ENCODE results near the gene CLEC10A. TPM values are rescaled to one million over a fixed set of nuclear protein-coding genes. Genes with fewer than 3 reads are reported as not detected.

Gene CLEC10A
- total RNA-seq, 2 donors from 2014 or later, result 0.40 to 7.1 TPM

DNA sequence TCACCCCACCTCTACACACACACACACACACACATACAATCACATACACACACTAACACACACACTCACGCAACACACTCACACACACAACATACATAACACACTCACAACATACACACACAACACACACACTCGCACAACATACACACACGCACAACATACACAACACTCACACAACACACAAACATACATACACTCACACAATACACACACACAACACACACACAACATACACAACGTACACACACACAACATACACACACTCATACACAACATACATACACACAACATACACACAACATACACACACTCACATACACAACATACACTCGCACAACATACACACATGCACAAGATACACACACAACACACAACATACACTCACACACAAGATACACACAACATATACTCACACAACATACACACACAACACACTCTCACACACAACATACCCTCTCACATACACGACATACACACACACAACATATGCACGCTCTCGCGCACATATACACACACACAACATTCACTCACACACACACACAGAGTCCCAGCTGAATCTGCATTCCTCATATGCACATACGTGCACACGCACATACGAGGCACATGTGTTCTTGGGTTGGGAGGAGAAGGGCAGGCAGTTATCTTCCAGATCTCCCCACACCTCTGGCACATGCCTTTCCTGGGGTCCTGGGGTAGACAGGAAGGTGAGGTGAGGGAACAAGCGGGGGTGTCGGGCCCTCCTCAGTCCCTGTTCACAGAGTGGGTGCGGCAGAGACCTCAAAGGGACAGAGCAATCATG, 33.4 kb upstream of the CLEC10A start:
- ATAC-seq, result no peak
- no peak overlapping the region for H3K27ac Mint-ChIP-seq
- H3K4me3 Mint-ChIP-seq, result no peak overlapping the region
- H3K36me3 Mint-ChIP-seq (ENCODE audit: low read depth), result peaks cover 3% of the 10 kb centered on the region
- no peaks in the 10 kb centered on the region for H3K9me3 ChIP-seq (ENCODE audit: control insufficient read depth, low read length, poor library complexity, severe bottlenecking)
- peaks cover 10% of the 10 kb centered on the region for H3K4me1 Mint-ChIP-seq
- DNase-seq, result no peak
- H3K27me3 Mint-ChIP-seq, result peaks cover 9% of the 10 kb centered on the region

DNA sequence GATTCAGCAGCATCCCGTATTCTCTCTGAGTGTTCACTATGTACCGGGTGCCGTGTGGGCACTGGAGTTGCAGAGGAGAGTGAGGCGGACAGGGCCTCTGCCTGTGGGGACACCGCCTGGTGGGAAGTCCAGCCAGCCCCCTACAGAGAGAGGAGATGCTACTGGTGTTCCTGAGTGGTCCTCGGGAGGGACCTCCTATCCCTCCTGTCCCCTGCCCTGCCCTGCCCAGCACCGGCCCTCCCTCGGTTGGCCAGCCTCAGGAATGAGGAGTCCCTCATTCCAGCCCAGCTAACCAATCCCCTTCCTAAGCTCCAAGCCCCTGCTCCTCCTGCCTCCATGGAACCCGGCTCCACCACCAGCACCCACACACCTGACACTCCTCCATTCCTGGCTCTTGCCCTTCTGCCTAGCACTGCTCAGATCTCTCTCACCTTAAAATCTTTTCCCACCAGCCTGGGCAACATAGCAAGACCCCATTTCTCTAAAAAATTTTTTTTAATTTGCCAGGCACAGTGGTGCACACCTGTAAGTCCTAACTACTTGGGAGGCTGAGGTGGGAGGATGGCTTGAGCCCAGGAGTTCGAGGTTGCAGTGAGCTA, 32.6 kb upstream of the CLEC10A start:
- no peak overlapping the region for H3K27ac Mint-ChIP-seq
- no peaks in the 10 kb centered on the region for H3K9me3 ChIP-seq (ENCODE audit: control insufficient read depth, low read length, poor library complexity, severe bottlenecking)
- DNase-seq (no peak), ATAC-seq (no peak)
- no peak overlapping the region for H3K4me3 Mint-ChIP-seq
- peaks cover 10% of the 10 kb centered on the region for H3K4me1 Mint-ChIP-seq
- peaks cover 3% of the 10 kb centered on the region for H3K36me3 Mint-ChIP-seq (ENCODE audit: low read depth)
- peaks cover 12% of the 10 kb centered on the region for H3K27me3 Mint-ChIP-seq

DNA sequence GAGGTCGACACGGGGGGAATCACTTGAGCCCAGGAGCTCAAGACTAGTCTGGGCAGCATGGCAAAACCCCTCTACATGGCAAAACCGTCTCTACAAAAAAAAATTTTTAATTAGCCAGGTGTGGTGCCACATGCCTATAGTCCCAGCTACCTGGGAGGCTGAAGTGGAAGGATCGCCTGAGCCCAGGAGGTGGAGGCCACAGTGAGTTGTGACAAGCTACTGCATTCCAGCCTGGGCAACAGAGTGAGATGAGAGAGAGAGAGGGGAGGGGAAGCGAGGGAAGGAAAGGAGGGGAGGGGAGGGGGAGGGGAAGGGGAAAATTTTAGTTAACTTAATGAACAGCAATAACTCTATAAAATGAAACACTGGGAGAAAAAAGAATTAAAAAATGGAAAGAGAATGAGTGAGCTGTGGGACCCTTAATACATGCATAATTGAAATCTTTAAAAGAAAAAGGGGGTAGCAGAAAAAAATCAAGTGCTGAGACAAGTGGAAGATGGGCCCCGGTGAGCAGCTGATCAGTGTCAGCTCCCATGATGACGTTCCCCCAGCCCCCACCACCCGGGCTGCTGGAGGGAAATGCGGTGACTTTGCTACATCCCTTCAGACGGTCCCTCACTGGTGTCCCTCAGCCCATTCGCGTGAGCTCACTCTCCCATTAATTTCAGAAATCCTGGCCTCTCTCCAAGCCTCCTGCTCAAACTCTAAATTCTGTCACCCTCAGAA, 31.9 kb upstream of the CLEC10A start:
- Mint-ChIP-seq H3K36me3 (ENCODE audit: low read depth) (peaks cover 7% of the 10 kb centered on the region), H3K4me1 (peaks cover 14% of the 10 kb centered on the region), H3K27ac (peak overlapping the region; percentile 76), H3K4me3 (no peak overlapping the region), H3K27me3 (peaks cover 17% of the 10 kb centered on the region)
- H3K9me3 ChIP-seq (ENCODE audit: control insufficient read depth, low read length, poor library complexity, severe bottlenecking), result no peaks in the 10 kb centered on the region
- ATAC-seq (no peak), DNase-seq (no peak)

DNA sequence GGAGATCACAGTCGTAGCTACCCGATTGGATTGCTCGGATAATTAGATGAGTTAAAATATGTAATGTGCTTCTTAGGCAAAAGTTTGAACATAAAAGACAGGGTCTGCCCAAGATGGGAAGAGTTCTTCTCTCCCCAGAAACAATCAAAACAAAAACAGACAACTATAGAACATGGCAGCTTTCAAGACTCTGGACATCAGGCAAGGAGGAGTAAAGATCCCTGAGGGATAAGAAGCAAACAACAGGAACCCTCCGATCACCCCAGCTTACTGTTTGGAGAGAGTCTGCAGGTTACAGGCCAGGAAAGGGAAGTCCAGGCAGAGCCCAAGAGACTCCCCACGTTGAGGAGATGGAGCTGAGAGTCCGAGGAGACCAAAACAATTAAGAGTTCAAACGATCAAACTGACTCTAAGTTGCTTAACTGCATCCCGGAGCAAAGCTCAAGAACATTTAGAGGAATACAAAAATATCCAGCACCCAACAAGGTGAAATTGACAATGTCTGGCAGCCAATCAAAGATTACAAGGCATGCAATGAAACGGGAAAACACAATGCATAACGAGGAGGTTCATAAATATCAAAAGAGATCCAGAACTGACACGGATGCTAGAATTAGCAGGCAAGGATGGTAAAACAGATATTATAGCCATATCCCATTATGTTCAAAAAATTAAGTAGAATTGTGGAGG, 30.7 kb upstream of the CLEC10A start:
- peaks cover 14% of the 10 kb centered on the region for H3K4me1 Mint-ChIP-seq
- peaks cover 17% of the 10 kb centered on the region for H3K27me3 Mint-ChIP-seq
- H3K9me3 ChIP-seq (ENCODE audit: control insufficient read depth, low read length, poor library complexity, severe bottlenecking), result no peaks in the 10 kb centered on the region
- peak overlapping the region; percentile 76 for H3K27ac Mint-ChIP-seq
- ATAC-seq (no peak), DNase-seq (no peak)
- peaks cover 7% of the 10 kb centered on the region for H3K36me3 Mint-ChIP-seq (ENCODE audit: low read depth)
- no peak overlapping the region for H3K4me3 Mint-ChIP-seq

DNA sequence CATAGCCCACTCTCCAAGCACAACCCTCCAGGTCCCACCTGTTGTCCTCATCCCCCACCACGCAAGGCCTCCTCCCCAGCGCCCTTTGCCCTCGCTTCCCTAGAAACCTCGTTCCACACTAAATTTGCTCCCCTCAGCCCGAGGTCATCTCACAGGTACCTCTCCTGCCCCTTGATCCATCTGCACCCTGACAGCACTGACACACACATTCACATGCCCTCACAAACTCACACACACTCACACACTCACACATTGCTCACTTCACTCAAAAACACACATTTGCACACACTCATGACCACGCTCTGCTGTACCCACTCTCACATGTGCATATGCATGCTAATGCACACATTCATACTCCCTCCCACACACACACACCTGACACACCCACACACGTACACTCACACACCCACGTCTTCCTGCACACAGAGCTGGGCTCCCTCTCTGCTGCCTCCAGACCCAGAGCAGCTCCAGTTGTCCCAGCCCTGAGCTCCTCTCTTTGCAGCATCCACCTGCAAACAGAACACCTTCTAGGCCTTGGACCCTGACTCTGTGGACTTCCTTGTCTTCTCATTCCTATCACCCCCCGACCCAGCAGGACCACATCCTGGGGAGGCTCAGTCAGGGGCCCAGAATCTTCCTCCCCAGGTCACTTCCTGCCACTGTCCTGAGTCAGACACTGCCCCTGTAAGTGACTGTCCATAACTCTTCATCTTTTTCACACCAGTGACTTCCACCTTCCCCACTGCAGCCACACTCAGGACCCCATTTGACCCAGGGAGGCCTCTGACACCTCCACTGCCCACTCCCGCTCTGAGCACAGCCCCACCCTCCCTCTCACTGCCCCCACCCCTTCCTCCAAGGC, 29.6 kb upstream of the CLEC10A start:
- Mint-ChIP-seq H3K27me3 (peaks cover 17% of the 10 kb centered on the region), H3K4me3 (peak overlapping the region; percentile 15), H3K4me1 (peaks cover 14% of the 10 kb centered on the region), H3K27ac (no peak overlapping the region), H3K36me3 (ENCODE audit: low read depth) (peaks cover 7% of the 10 kb centered on the region)
- DNase-seq (no peak), ATAC-seq (no peak)
- no peaks in the 10 kb centered on the region for H3K9me3 ChIP-seq (ENCODE audit: control insufficient read depth, low read length, poor library complexity, severe bottlenecking)

DNA sequence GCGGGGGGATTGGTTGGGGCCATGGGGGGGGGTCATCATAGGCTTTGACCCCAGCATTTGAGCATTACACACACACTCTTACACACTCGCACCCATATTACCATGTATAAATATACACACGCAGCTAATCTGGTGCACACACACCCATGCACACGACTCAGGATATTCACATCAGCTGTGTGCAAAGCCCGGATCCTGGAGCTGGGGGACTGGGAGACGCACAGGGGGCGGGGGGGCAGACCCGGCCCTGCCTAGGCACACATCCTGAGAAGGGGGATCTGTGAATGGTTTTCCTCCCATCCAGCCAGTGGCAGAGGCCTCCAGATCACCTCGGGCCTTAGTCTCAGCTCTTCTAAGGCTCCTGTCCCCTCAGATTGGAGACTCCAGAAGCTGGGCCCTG, 28.9 kb upstream of the CLEC10A start:
- no peaks in the 10 kb centered on the region for H3K9me3 ChIP-seq (ENCODE audit: control insufficient read depth, low read length, poor library complexity, severe bottlenecking)
- no peak overlapping the region for H3K4me3 Mint-ChIP-seq
- DNase-seq (no peak), ATAC-seq (no peak)
- peaks cover 14% of the 10 kb centered on the region for H3K4me1 Mint-ChIP-seq
- peaks cover 17% of the 10 kb centered on the region for H3K27me3 Mint-ChIP-seq
- H3K27ac Mint-ChIP-seq, result no peak overlapping the region
- H3K36me3 Mint-ChIP-seq (ENCODE audit: low read depth), result peaks cover 7% of the 10 kb centered on the region

DNA sequence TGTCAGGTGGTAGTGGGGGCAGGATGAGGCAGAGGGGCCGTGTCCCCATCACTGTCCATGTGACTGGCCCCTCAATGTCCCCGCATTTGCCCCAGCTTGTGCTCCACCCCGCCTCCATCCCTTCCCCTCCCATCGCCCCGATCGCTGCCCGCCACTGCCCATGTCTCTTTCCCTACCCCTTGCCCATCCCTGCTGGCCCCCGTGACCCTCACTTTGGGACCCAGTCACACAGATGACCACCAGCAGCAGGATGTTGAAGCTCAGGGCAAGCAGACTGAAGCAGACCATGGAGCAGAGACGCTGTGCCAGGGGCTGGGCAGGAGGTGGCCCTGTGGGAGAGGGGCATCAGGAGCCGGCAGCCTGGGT, 28.5 kb upstream of the CLEC10A start:
- peaks cover 14% of the 10 kb centered on the region for H3K4me1 Mint-ChIP-seq
- H3K27ac Mint-ChIP-seq, result no peak overlapping the region
- no peak overlapping the region for H3K4me3 Mint-ChIP-seq
- H3K36me3 Mint-ChIP-seq (ENCODE audit: low read depth), result peaks cover 7% of the 10 kb centered on the region
- no peak for ATAC-seq
- peaks cover 17% of the 10 kb centered on the region for H3K27me3 Mint-ChIP-seq
- no peak for DNase-seq
- no peaks in the 10 kb centered on the region for H3K9me3 ChIP-seq (ENCODE audit: control insufficient read depth, low read length, poor library complexity, severe bottlenecking)

DNA sequence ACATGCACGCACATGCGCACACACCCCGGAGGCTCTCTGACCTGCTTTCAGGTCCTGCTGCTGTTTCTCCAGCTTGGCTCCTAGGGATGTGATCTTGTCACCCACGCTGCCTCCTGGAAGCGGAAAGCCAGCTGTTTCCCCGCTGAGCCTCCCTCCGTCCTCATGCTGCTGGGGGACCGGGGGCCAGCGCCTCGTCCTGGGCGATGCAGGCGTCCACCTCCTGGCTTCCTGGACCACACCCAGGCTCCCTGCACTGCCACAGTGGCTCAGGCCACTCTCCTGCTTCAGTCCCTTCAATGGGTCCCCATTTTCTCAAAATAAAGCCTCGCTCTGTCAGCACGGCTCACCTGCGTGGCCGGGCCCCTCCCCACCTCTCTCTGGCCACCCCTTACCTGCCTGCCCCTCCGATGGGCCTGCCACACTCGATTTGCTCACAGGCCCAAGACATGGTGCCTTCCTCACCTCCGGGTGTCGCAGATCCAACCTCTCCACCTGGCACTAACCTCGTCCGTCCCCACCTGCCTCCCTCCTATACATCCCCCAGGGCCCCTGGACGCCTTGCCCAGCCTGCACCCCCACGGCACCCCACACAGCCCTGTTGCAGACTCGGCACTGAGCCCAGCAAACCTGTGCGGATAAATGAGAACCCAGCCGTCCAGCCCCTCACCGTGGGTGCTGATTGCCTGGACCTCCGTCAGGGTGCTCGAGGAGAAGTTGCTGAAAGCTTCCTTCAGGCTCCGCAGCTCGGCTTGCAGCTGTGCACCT, 27.9 kb upstream of the CLEC10A start:
- no peak for DNase-seq
- no peaks in the 10 kb centered on the region for H3K9me3 ChIP-seq (ENCODE audit: control insufficient read depth, low read length, poor library complexity, severe bottlenecking)
- ATAC-seq, result no peak
- Mint-ChIP-seq H3K4me1 (peaks cover 14% of the 10 kb centered on the region), H3K27me3 (peaks cover 23% of the 10 kb centered on the region), H3K27ac (no peak overlapping the region), H3K4me3 (no peak overlapping the region), H3K36me3 (ENCODE audit: low read depth) (peaks cover 7% of the 10 kb centered on the region)

DNA sequence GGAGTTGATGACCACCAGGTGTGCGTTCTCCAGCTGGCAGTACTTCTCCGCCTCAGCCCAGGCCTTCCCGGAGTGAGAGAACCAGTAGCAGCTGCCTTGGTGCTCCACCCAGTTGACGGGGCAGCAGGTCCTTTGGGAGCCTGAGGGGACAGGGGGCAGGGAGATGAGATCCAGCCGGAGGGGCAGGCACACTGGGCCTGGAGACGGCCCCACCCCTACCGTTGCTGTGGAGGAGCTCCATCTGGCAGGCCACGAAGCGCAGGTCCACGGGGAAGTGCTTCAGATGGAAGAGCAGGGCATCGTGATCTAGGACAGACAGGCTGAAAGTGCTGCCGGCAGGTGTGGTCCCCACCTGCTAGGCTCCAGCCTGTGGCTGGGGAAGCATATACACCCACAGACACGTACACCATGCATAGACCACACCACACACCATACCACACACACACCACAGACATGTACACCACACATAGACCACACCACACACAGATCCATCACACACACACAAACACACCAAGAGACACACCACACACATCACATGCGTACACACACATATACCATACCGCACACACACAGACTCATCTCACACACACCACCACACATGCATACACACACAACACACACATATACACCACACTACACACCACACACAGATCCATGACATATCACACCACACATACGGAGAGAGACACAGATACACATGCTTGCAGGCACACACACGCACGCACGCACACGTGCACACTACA, 27.1 kb upstream of the CLEC10A start:
- H3K4me3 Mint-ChIP-seq, result no peak overlapping the region
- no peaks in the 10 kb centered on the region for H3K9me3 ChIP-seq (ENCODE audit: control insufficient read depth, low read length, poor library complexity, severe bottlenecking)
- H3K36me3 Mint-ChIP-seq (ENCODE audit: low read depth), result peaks cover 7% of the 10 kb centered on the region
- DNase-seq (no peak), ATAC-seq (no peak)
- peaks cover 31% of the 10 kb centered on the region for H3K27me3 Mint-ChIP-seq
- H3K27ac Mint-ChIP-seq, result no peak overlapping the region
- H3K4me1 Mint-ChIP-seq, result peaks cover 12% of the 10 kb centered on the region

DNA sequence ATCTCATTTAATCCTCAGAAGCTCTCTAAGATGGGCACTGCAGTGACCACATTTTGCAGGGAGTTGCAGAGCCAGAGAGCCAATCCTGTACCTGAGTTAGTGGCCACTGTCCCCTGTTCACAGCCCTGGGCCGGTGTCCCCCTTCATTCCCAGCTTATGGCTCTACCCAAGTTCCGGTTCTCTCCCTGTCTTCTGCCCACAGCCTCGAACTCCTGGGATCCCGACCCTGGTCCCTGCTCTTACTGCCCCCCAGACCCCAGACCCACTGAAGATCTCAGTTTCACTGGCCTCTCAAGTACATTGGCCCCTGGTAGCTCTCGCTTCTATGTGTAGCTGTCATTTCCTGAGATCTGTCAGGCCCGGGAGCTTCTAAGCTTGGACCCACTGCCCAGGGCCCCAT, 22.4 kb upstream of the CLEC10A start:
- H3K9me3 ChIP-seq (ENCODE audit: control insufficient read depth, low read length, poor library complexity, severe bottlenecking), result no peaks in the 10 kb centered on the region
- DNase-seq, result no peak
- H3K27ac Mint-ChIP-seq, result no peak overlapping the region
- peaks cover 36% of the 10 kb centered on the region for H3K27me3 Mint-ChIP-seq
- H3K4me1 Mint-ChIP-seq, result peaks cover 2% of the 10 kb centered on the region
- peaks cover 2% of the 10 kb centered on the region for H3K36me3 Mint-ChIP-seq (ENCODE audit: low read depth)
- no peak overlapping the region for H3K4me3 Mint-ChIP-seq
- no peak for ATAC-seq

DNA sequence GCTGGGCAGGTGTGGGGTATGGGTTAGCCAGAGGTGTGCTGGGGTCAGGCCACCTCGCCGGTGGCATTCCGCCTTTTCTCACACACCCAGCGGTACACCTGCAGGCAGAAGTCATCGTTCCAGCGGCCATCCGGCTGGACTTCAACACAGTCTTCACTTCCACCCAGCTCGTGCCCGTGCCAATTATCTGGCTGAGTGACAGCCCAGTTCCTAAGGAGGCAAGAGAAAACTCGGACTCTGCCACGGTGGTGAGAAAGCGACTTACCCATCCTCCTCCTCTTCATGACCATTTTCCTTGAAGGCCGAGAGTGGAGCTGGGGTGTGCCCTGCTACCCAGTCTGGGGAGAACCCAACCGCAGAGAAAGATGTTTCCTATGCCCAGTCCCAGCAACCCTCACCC, 21.5 kb upstream of the CLEC10A start:
- ATAC-seq (no peak), DNase-seq (no peak)
- no peaks in the 10 kb centered on the region for H3K4me1 Mint-ChIP-seq
- no peak overlapping the region for H3K27ac Mint-ChIP-seq
- H3K9me3 ChIP-seq (ENCODE audit: control insufficient read depth, low read length, poor library complexity, severe bottlenecking), result no peaks in the 10 kb centered on the region
- no peak overlapping the region for H3K4me3 Mint-ChIP-seq
- no peaks in the 10 kb centered on the region for H3K36me3 Mint-ChIP-seq (ENCODE audit: low read depth)
- H3K27me3 Mint-ChIP-seq, result peaks cover 32% of the 10 kb centered on the region

All from T-helper 17 cell (primary cell).